GM18498 (cell line): ENCODE measurements around the gene MEN1.
"Not testable (repeated sequence)": the region's sequence is repeated elsewhere in the genome, so short reads cannot be mapped to it uniquely, and the experiment has no call there.

ENCODE experiments used
- ATAC-seq: cut with Tn5 transposase; IDR thresholded peaks from one replicate; pipeline ENCODE4 v1.9.1; 2021; ENCODE audit warnings: mild to moderate bottlenecking, moderate library complexity; ENCODE audit not compliant: unreplicated experiment

MEN1 gene

DNA sequence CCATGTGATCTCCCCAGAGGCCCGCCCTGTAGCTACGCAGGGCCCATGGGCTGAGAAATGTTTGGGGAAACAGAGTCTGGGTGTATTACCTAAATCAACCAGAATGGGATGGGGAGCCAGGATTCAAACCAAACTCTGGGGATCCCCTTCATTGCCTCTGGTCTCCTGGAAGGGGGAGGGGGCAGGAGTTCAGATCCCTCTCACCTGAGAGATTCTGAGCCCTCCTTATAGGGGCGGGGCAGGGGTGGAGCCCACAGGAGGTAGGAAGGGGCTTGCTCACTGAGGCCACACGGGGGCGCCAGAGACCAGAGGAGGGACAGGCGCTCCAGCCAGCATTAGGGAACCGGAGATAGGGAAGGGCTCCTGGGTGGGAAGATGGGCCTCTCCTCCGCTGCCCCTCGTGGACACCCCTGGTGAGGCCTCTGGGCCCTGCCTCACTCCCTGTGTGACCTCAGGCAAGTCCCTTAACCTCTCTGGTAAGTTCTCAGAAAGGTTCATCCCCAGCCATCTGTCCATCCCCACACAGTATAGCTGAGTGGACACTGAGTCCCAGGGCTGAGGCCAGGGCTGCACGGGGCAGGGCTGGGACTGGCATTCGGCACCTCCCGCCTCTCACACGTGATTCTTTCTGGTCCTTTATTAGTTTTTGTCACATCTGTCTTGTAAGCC, 36.8 kb upstream of the MEN1 start:
- no peak for ATAC-seq

DNA sequence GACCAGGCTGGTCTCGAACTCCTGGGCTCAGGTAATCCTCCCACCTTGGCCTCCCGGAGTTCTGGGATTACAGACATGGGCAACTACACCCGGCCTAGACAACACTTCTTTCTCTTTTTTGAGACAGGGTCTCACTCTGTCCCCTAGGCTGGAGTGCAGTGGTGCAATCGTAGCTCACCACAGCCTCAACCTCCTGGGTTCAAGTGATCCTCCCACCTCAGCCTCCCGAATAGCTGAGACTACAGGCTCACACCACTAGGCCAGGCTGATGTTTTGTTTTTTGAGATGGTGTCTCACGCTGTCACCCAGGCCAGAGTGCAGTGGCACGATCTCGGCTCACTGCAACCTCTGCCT, 35.4 kb upstream of the MEN1 start:
- ATAC-seq: not testable (repeated sequence)

DNA sequence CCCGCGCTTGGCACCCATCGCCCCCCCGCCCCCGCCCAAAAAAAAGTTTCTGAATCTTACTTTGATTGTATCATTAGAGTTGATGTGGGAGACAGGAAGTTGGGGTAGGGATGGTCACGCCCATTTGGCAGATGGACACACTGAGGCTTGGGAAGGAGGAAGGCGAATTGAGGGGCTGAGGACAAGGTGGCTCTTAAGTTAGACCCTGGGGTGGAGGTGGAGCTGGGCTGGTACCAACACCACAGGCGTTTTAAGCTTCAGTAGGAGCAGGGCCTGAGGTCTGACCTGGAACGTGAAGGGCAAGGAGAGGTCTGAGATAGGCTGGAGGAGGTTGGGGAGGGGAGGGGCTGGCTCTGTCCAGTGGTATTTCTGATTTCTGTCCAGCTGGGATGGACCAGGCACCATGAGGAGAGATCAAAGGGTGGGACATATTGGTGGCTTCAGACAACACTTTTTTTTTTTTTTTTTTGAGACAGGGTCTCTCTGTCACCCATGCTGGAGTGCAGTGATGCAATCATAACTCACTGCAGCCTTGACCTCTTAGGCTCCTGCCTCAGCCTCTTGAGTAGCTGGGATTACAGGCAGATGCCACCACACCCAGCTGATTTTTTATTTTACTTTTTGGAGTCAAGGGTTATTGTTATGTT, 34.9 kb upstream of the MEN1 start:
- no peak for ATAC-seq

DNA sequence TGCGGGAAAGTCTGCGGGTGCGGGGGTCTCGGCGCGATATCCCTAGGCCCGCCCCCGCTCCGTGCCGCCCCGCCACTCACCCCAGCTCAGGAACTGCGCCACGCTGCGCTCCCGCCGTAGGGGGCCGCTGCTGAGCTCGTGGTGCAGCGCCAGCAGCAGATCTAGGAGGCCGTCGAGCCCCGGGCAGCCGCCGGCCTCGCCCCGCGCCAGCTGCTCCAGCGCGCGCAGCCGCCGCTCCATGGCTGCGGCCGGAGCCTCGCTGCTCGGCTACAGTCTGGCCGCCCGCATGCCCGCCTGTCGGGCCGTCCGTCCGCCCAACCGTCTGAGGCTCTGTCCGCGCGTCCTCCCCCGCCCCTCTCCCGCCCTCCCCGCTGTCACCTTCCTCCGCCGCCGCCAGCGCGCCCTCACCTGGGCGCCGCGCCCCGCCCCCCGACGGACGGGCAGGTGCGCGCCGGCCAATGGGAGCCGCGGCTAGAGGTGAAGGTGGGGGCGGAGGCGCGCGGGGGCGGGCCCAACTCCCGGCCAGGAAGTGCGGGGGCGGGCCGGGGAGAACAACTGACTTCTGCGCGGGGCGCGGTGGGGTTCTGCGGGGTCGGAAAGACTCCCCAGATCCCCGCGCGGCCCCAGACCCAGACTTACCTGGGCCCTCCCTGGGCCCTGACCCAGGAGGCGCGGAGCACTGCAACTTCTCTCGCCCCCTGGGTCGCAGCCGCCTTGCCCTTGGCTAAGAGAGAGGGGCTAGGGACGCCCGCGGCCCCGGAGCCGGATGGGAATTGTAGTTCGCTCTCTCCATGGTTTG, 34.2 kb upstream of the MEN1 start, which contains the start of gene CDC42BPG:
Gene CDC42BPG (minus strand): TSS at position 324 of the 799 bp plus-strand sequence. CDS start 84 bp downstream, at position 240.
- no peak for ATAC-seq

DNA sequence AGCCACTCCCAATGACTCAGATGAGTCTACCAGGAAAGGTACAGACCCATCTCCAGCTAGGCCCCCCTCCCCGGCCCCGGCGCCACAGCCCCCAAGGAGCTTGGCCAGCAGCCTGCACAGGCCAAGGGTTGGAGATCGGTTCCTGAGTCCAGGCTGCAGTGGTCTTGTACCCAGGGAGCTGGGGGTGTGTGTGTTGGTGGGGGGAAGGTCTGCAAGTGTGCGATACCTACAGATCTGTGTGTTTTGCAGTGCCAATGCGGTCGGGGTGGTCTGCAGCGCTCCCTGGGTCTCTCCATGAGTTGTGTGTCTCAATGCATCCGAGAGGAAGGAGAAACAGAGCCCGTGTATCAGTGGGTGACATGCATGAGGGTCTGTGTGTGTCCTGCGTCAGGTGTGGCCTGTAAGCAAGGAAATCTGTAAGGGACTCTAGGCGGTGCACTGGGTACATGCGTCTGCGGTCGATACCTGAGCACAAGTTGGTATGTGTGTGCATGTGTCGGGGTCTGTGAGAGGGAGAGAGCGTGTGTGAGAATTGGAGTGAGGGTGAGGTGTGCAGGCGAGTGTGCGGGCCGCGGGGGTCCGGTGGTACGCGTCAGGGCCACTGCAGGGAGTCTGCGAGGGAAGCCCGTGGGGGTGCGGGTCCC, 33.5 kb upstream of the MEN1 start:
- ATAC-seq: no peak

DNA sequence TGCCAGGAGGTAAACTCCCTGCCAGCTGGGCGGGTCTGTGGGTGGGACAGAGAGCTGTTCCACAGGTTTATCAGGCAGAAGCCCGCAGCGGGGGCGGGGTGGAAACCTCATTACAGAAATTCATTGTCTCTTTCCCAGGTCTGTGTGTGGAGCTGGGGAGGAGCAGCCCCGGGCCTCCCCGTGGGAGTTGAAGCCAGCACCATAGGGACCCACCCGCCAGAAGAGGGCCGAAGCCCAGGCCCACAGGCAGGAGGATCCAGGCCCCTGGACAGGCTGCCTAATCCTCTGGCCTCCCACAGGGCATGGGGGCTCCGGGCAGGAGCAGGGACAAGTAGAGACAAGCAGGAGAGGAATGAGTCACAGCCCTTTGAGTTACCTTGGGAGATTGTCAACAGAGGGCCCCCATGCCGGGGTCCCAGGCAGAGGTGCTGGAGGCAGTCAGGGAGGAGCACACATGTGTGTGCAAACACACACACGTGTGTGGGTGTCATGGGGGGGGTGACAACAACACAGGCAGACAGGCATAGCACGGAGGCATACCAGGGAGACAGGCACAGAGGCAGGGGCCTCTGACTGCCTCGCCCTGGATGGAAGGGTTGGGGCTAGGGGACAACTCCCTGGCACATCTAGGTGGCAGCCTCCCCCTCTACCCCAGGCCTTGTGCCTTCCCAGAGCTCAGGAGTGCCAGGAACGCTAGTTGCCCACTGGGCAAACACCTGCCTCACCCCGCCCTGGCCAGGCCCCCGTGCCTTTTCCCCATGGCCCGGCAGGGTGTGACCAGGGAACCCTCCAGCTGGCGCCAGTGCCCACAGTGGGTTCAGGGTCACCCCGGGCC, 32.7 kb upstream of the MEN1 start:
- no peak for ATAC-seq

DNA sequence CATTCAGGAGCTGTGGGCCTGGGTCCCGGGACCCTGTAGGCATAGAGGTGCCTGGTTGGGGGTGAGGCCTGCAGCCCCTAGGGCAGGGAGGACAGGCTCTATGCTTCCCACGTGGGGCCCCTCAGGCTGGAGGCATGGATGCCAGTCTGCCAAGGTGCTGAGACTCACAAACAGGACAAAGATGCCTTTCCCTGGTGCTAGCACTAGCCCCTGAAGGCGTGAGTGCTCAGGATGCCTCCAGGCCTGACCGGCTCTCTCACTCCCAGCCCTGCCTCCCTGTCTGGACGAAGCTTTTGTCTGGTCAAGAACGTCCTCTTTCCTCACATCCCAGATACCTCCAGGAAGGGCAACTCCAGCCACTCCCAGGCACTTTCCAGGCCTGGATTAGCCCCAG, 32.0 kb upstream of the MEN1 start:
- ATAC-seq: no peak

DNA sequence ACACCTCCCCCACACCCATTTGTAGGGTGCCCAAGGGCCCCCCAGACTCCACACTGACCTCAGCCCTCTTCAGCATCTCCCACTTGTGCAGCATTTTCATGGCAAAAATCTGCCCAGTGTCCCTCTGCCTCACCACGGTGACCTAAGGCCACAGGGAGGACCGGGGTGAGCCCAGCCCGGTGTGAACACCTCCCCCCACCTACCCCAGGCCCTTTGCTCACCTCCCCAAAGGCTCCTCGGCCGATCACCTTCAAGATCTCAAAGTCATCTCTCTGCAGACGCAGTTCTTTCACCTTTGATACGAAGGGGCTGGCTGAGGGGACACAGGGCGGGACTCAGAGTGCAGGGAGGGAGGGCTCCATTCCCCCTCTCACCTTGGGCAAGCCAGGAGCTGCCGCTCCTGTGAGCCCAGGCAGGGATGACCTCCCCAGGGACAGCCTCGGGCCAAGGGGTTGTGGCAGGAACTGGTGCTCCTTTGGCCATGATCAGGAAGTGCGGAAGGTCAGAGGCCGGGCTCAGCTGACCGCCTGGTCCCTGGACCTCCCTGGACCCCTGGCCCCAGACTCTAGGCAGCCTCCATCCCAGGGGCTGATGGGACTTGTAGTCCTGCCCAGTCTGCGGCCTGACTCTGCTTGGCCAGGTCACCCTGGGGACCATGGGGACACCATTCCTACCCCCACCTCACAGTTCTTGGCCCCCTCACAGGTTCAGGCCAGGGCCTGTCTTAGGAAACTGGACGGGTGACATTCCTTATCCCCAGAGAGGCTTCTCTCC, 31.4 kb upstream of the MEN1 start:
- no peak for ATAC-seq

DNA sequence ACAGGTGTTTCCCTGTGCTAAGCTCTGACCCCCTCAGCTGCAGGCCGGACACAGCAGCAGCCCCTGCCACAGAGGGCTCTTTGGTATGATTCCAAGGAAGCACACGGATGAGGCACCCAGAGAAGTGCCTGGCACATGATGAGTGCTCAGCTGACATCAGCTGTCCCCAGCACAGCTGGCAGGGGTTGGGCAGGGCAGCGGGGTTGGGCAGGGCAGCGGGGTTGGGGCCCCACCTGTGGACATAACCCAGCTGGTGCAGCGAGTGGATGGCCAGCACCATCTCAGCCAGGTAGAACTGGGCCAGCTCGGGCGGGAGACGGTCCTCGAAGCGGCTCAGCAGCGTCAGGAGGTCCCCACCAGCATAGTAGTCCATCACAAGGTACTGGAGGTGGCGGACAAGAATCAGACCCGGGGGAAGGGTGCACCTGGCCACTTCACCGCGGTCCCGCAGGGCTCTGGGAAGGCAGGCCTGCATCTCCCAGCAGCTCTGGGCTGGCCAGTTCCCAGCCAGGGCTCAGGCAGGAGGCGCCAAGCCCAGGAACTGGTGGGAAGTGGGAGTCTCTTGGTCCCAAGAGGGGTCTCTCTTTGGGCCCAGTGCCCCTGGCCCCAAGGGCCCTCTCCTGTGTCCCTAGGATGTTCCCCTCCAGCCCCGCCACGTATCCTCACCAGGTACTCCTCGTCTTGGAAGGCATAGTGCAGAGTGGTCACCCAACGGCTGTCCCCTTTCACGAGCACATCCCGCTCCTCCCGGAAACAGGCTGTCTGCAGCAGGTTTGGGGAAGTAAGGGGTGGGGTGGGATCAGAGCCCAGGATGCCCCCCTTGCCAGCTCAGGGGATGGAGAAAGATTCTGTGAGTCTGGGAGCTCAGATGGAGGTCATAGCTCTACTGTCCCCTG, 29.8 kb upstream of the MEN1 start:
- ATAC-seq: no peak

DNA sequence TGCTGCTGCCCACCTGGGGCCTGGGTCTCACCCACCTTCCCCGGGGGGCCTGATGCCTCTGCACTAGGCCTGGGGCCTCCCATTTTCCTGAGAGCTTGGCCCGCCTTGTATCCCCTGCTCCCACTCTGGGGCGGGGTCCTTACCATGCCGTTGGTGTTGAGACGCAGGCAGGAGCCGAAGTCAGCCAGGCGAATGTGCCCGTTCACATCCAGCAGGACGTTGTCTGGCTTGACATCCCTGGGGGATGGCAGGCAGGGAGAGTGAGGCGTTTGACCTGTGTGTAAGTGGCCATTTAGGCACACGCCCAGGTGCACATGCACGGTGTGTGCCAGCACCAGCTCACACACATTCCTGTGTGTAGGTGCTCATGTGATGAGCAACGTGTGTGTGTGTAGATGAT, 29.0 kb upstream of the MEN1 start:
- ATAC-seq: no peak

DNA sequence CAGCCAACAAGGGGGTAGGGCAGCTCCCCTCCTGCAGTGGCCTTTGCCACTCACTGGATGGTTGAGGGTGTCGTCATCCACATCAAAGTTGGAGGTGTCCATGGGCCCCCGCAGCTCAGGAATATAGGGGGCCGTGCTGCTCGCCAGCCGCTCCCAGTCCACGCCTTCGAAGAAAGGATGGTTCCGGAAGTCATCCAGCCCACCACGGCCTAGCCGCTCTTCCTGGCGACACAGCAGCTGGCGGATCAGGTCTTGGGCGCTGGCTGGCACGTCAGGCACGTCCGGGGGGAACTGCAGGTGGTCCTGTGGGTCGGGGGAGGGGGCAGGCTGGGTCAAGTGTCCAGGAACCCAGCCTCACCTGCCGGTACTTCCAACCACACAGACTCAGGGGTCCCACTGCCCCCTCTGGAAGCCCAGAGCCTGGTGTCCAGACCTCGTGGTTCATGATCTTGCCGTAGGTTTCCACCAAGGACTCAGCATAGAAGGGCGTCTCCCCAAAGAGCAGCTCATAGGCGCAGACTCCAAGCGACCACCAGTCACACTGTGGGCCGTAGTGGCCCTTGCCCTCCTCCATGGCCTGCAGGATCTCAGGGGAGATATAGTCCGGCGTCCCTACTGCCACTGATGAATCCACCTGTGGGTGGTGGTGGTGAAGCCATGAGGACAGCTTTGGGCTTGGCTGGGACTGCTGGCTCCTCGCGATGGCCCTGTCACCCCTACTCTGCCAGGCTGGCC, 28.4 kb upstream of the MEN1 start:
- ATAC-seq: no peak

DNA sequence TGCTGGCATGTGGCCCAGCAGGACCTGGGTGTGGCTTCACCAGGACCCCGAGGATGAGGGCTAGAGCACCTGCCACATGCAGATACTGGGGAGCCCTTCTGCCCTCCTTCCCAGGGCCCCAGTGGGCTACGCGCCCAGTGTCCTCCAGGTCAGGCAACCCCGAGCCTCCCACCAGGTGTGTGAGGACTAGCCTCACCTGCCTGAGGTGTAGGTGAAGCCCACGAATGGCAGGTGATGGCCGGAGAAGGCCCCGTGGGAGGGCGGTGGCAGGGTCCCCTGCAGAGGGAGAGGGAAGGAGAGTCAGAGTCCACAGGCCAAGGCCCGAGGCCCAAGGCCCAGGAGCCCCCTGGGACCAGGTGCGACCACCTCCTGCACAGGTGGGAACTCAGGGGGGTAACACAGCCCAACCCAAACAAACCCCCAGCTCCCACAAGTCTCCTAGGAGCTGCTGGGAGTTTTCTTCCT, 27.6 kb upstream of the MEN1 start:
- ATAC-seq: no peak

DNA sequence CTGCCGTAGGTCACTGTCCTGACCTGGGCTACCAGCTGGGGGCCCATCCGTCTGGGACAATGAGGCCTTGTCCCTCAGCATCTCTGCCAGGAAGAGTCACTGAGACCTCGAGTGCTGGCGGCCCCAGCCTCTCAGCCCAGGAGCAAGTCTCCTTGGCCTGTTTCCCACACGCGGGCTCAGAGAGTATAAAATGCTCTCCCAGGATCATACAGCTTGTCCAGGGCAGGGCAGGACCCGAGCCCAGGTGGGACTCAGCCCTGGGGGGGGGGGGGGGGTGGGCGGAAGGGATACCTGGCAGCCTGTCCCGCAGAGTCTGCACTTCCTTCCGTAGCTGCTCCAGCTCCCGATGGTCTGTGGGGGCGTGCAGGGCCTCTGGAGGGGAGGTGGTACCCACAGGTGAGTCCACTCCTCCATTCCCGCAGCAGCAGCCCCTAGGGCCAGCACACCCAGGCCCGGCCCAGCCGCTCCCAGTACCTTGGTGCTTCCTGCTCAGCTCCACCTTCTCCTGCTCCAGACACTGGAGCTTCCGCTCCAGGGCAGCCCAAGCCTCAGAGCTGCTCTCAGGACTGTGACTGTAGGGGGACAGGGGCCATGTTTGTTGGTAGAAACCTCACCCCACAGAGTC, 26.2 kb upstream of the MEN1 start:
- ATAC-seq: no peak

DNA sequence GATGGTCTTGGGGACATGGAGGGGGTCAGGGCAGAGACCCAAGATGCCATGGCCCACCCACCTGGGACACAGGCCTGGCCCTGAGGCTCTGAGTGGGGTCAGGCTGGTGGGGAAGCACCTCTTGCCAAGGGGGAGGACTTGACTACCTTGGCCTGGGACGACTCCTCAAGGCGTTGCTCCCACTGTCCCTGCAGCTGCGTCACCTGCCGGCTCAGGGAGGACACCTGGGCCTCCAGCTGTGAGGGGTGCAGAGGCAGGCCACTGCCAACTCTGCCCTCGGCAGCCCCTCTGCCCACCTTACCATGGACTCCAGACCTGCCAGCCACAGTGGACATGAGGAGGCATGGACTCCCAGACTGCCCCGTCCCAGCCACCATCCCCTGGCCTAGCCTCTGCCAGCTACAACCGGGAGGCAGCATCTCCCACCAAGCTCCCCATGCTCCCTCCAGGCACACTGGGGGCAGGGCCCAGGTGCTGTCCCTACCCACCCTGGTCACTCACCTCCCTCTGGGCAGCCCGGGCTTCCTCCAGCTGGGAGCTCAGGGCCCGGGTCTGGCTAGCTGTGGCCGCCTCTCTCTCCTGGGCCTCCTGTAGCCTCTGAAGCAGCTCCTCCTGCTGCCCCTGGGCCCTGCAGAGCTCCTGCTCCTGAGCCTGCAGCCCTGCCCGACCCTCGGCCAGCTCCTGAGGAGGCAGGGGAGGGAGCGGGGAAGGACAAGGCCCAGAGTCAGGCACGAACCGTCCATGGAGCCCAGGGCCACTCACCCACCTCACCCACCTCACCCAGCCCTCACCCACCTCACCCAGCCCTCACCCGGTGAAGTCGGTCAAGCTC, 25.5 kb upstream of the MEN1 start:
- no peak for ATAC-seq

DNA sequence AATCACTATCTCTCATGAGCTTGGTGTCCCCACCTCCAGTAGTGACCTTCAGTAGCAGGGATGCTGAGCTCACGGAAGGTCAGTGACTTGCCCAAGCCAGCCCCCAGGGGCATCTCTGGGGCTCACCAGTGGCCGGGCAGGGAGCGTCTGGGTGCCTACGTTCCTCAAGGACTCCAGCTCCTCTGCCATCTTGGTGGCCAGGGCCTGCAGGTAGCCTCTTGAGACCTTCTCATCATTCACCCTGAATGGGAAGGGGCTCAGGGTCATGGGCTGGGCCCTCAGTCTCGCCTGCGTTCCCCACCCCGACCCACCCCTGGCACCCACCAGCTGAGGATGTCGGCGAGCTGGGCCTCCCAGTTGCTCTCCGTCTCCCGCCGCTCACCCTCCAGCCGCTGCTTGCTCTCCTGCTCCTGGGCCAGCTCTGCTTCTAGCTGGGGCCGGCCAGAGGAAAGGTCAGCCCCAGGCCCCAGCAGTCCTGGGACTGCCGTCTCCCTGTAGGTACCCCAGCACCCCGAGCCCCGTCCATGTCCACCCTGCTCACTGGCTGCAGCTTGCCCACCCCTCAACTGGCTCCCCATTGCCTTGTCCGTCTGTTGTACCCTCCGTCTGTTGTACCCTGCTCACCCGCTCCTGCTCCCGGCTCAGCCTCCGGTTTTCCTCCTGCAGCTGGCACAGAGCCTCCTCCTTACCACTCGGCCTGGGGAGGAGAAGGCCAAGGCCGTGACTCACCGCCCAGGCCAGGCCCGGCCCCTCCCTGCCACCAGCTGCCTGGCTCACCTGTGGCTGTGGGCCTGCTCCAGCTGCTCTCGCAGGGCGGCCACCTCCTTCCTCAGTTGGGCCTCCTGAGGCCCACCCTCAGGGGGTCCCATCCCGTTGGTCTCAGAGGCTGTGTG, 24.6 kb upstream of the MEN1 start:
- ATAC-seq: no peak
